HuH-7.5 (cell line): Measurements from ENCODE around the gene VSIG2.
"Not testable (repeated sequence)": the region's sequence is repeated elsewhere in the genome, so short reads cannot be mapped to it uniquely, and the experiment has no call there.

Source experiments
- DNase-seq: peaks from one replicate; pipeline ENCODE4 v3.0.0; 2011; ENCODE audit warnings: low spot score

Gene VSIG2

DNA sequence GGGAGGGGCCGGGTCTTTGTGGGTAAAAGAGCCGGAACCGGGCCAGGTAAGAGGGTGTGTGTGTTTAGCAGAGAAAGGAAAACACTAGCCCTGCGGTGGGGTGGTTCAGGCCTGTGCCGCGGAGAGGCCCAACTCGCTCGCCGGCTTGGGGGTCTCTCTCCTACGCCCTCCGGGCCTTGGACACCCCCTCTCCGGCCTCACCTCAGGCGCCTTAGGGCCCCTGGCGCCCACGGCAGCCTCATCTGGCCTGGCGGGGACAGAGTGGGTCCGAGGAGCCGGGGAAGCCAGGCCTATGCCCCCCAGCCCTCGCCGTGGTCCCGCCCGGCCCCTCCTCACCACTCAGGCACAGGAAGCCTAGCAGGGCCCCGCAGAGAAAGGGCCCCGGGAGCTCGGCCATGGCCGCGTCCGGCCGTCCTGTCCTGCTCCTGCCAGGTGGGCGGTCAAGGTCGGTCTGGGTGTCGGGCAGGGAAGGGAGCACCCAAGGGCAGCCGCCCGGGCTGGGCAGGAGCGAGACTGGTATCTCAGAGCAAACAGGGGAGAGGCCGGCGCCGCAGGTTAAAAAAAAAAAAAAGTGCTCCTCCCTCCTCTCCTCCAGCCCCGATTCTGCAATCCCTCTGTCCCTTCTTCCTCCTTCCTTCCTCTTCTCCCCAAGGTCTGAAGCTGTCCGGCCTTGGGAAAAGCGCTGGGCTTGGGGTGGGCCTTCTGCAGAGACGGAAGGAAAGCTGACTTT is at the start of gene VSIG2:
VSIG2 (minus strand) TSS at position 515 of the 730 bp plus-strand sequence; CDS start at position 397, 118 bp downstream.
- no peak for DNase-seq

- no peak for DNase-seq
Observed at GRCh38 chr11:124801014-124801413, 49.0 kb upstream of the VSIG2 start.

DNA sequence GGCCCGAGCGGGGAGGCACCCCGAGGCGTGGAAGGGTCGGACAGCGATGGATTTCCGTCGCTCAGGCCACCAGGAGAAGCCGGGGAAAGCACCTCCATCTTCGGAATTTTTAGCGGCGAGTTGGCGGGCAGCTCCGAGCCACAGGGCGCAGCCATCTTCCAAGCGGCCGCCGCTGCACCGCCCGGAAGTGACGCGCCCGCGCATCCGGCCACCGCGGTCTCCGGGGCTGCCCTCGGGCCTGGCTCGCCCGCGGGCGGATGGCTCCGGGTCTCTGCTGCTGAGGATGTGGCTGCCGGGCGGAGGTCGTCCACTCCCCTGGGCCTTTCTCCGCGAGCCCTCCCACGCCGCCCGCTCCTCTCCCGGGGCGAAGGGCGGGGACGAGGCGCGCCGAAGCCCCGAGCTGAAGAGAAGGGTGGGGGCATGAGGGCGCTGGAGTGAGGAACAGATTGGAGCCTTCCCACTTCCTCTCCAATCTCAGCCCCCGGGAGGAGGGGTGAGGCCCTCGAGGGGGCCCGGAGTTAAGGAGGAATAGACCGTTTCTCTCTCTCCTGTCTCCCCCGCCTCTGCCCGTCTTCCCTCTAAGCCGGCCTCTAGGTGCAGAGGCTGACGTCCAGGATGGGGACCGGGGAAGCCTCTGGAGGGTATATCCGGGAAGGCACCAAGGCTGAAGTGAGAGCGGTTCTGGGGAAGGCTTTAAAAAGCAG is 48.3 kb upstream of the VSIG2 start, which contains the start of gene MSANTD2:
MSANTD2 (minus strand) TSS at position 181 of the 704 bp plus-strand sequence; CDS start at position 155, 26 bp downstream.
- peak; percentile 62 for DNase-seq

DNA sequence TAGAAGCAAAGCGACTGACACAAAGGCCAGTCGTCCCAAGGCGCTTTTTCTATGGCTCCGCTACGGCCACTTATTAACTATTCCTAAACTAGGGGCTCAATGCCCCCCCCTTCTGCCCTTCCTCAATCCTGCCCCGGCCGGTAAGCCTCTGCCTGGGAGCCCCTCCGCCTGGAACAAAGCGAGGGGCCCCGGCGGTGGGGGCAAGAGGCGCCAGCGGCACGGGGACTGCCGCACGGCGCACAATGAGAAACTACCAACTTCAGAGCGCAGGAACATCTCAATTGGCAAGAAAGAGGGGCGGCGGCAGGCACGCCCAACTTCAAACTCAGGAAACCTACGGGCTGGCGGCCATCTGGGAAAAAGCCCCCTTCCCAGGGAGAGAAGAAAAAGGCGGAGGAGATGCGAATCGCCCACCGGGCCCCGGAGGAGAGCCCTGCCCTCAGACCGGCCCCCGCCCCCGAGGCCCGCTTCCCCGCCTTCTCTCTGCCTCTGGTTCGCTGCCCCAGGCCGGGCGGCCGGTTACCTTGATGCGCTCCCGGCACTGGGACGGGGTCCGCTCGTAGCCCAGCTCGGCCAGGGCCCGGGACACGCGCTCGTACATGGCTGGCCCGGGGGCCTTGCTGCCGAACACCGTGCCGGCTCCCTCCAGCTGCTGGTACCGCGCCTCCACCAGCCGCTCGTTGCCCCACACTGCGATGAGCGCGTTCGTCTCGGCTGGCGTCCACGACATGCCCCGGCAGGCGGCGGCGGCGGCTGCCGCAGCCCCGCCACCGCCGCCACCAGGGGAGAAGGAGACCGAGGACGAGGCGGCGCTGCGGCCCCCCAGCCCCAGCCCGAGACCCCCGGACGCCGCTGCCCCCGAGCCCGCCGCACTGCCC is 47.5 kb upstream of the VSIG2 start:
- peak; percentile 22 for DNase-seq

- DNase-seq = no peak
Observed at GRCh38 chr11:124798991-124799347, 46.9 kb upstream of the VSIG2 start.

DNA sequence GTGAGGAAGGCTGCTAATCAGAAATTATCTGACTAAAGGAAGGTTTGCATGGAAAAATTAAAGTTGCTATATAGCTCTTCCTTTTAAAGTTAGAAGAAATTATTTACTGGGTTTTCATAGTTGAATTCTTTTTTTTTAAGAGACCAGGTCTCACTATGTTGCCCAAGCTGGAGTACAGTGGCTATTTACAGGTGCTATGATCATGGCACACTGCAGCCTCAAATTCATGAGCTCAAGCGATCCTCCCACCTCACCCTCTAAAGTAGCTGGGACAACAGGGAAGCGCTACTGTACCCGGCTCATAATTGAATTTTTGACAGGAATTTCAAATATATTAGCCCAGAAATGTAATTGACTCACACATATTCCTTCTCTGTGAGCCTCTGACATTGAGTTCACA is 44.3 kb upstream of the VSIG2 start:
- no peak for DNase-seq

DNA sequence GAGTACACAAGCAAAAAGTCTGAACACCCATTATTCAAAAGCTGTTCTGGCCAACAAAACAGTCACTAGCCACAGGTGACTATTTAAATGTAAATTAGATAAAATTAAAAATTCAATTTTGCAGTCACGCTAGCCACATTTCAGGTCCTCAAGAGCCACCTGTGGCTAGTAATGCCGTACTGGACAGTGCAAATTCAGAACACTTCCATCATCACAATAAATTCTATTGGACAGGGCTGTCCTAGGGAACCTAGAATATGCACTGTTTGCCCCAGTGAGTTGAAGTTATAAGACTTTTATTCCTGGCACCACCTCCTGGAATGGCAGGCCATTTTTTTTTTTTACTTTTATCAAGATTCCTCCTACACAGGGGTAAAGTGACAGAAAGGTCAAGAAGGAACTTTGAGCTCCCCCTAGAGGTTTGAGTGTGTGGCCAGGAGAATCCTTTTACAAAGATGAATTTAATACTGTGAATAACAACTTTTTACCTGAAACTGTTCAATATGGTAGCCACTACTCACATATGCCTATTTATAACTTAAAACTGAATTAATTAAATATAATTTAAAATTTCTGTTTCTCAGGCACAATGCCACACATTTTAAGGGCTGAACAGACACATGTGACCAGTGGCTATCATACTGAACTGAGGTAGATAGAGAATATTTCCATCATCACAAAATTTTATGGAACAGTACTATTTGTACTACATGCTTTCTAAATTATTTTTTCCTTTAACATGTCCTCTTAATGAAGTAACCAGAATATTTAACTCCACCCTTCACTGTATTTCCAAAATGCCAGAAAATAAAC is 41.6 kb upstream of the VSIG2 start:
- DNase-seq = peak; percentile 18

GRCh38 chr11:124791626-124792341 is 39.7 kb upstream of the VSIG2 start:
- DNase-seq = no peak

DNA sequence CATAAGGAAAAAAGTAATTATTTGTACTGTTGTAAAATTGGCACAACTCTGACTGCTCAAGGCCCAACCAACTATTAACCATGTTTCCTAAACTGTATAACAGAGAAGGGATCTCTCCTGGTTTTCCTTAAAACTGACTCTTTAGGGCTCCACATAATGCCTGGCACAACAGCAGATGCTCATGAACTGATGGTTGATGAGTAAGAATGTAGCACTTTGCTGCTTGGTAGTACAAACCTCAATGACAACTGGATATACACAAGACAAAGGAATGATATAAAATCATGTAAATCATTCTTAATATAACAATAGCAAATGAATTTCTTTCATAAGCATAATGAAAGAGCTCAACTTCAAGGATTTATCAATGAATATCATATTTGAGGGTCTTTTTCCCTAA is 36.5 kb upstream of the VSIG2 start:
- no peak for DNase-seq

GRCh38 chr11:124784051-124784450 is 32.0 kb upstream of the VSIG2 start:
- DNase-seq = no peak

GRCh38 chr11:124783002-124783401 is 30.9 kb upstream of the VSIG2 start:
- no peak for DNase-seq

GRCh38 chr11:124779568-124779967 is 27.5 kb upstream of the VSIG2 start:
- no peak for DNase-seq

DNA sequence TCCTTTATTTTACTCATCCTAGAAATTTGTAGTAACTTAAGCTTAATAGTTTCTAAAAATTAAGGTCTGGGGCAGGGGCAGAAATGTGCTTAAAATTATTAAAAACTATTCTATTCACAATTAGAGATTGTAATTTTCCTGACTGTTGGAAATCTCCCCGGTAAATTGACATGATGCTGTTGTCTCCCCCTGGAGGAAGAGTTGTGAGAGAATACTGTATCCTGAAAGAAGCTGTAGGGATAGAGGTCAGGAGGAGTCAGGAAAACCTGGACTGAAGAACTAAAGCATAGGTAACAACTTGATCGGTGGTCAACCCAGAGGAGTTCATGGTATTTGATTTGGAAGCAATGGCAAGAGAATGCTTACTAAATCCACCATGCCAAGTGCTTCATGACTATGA is 26.2 kb upstream of the VSIG2 start:
- DNase-seq = no peak

- no peak for DNase-seq
Observed at GRCh38 chr11:124776865-124777645, 25.0 kb upstream of the VSIG2 start.

DNA sequence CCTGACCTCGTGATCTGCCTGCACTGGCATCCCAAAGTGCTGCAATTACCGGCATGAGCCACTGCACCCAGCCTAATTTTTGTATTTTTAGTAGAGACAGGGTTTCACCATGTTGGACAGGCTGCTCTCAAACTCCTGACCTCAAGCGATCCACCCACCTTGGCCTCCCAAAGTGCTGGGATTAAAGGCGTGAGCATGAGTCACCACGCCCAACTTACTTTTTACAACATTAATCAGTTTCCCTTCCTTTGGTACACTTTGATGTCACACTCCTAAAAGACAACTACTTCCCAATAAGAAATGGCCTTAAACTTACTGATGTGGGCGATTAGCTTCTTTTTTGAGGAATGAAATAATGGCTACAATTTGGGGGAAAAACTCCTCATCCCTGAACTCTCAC is 18.9 kb upstream of the VSIG2 start:
- DNase-seq = not testable (repeated sequence)

DNA sequence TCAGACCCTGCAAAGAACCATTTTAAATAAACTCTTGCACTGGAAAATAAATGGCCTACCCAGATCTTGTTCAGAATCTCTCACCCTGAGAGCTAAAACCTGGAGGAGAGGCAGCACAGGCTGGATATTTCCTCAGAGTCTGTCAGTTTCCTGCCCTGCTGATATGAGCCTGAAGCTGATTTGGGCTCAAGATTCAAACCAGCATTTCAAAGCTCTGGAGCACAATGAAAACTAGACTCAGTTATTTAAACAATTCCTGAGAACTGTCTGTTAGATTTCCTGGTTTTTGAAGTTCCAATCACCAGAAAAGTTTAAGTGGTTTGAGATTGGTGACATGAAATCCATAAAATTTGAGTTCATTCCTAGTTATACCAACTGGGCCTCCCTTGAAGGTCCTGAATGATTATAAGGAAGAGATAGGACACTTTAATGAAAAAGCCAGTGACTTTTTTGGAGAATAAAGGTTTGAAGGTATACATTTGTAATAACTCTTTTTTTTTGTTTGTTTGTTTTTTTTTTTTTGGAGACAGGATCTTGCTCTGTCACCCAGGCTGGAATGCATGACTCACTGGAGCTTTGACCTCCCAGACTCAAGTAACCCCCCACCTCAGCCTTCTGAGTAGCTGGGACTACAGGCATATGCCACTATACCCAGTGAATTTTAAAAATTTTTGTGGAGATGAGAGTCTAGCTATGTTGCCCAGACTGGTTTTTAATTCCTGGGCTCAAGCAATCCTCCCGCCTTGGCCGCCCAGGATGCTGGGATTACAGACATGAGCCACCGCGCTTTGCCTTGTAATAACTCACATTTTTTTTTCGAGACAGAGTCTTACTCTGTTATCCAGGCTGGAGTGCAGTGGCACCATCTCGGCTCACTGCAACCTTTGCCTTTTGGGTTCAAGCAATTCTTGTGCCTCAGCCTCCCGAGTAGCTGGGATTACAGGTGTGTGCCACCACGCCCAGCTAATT is 18.0 kb upstream of the VSIG2 start:
- no peak for DNase-seq

DNA sequence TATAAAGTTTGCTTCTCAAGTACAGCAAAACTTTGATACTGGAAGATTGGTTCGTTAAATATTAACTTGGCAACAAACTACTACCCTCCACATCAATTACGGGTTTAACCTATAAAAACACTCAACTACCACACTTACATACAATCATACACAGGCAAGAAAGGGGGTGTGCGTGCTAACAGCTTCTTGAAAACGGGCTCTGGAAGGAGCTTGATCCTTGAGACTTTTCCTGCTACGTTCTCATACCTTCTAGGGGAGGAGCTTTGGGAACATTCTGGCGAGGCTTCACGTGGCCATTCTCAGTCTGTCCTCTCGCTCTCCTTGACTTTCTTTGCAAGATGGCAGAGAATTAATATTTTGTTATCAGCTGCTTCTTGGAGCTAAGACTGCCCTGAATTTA is 16.9 kb upstream of the VSIG2 start:
- no peak for DNase-seq

DNA sequence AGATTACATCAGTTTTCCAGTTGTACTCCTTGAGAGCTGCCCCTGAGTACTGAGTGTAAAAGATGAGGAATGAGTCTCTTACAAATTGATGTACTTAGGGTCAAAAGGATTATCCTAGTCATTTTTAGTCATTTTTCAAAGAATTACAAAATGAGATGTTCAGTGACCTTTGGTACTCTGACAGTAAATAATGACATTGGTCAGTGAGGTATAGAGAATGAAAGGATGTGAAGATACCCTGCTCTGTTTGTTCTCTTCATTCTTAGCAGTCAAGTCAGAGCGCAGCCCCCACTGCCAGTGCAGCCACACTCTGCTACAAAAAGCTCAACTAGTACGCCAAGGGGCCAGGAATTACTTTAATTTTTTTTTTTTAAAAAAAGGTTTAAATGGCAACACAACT is 14.1 kb upstream of the VSIG2 start:
- DNase-seq = no peak
